Measurements from ENCODE around the gene HPS4. TPM values are rescaled to one million over a fixed set of nuclear protein-coding genes. Genes with fewer than 3 reads are reported as not detected.

The HPS4 gene
- total RNA-seq, 1 experiment from 2014 or later, result 48.1 TPM

GRCh38 chr22:26513838-26514237 is 30.3 kb upstream of the HPS4 start:
- no peak for TF ChIP-seq ZNF232 (CRISPR knock-in tag; IDR thresholded peaks at IDR 0.05)
- no peak for TF ChIP-seq CREB1 (CRISPR knock-in tag; IDR thresholded peaks at IDR 0.05)
- TF ChIP-seq, protein P1, sequence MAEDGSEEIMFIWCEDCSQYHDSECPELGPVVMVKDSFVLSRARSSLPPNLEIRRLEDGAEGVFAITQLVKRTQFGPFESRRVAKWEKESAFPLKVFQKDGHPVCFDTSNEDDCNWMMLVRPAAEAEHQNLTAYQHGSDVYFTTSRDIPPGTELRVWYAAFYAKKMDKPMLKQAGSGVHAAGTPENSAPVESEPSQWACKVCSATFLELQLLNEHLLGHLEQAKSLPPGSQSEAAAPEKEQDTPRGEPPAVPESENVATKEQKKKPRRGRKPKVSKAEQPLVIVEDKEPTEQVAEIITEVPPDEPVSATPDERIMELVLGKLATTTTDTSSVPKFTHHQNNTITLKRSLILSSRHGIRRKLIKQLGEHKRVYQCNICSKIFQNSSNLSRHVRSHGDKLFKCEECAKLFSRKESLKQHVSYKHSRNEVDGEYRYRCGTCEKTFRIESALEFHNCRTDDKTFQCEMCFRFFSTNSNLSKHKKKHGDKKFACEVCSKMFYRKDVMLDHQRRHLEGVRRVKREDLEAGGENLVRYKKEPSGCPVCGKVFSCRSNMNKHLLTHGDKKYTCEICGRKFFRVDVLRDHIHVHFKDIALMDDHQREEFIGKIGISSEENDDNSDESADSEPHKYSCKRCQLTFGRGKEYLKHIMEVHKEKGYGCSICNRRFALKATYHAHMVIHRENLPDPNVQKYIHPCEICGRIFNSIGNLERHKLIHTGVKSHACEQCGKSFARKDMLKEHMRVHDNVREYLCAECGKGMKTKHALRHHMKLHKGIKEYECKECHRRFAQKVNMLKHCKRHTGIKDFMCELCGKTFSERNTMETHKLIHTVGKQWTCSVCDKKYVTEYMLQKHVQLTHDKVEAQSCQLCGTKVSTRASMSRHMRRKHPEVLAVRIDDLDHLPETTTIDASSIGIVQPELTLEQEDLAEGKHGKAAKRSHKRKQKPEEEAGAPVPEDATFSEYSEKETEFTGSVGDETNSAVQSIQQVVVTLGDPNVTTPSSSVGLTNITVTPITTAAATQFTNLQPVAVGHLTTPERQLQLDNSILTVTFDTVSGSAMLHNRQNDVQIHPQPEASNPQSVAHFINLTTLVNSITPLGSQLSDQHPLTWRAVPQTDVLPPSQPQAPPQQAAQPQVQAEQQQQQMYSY (CRISPR knock-in tag; IDR thresholded peaks at IDR 0.05), result no peak
- no peak for TF ChIP-seq ZNF263 (CRISPR knock-in tag; IDR thresholded peaks at IDR 0.05; ENCODE audit: low read depth)
- TF ChIP-seq ZNF416 (CRISPR knock-in tag; IDR thresholded peaks at IDR 0.05), result no peak
- TF ChIP-seq, protein P2, sequence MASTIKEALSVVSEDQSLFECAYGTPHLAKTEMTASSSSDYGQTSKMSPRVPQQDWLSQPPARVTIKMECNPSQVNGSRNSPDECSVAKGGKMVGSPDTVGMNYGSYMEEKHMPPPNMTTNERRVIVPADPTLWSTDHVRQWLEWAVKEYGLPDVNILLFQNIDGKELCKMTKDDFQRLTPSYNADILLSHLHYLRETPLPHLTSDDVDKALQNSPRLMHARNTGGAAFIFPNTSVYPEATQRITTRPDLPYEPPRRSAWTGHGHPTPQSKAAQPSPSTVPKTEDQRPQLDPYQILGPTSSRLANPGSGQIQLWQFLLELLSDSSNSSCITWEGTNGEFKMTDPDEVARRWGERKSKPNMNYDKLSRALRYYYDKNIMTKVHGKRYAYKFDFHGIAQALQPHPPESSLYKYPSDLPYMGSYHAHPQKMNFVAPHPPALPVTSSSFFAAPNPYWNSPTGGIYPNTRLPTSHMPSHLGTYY (CRISPR knock-in tag; IDR thresholded peaks at IDR 0.05), result no peak
- no peak for TF ChIP-seq ZNF425 (CRISPR knock-in tag; conservative IDR thresholded peaks at IDR 0.05)
- TF ChIP-seq ELF4 (CRISPR knock-in tag; IDR thresholded peaks at IDR 0.05; ENCODE audit: low read depth), result no peak
- no peak for TF ChIP-seq ZBTB21 (CRISPR knock-in tag; IDR thresholded peaks at IDR 0.05; ENCODE audit: borderline replicate concordance)
- Mint-ChIP-seq H3K9me3 (no peaks in the 10 kb centered on the region), H3K36me3 (peaks cover 20% of the 10 kb centered on the region), H3K27me3 (ENCODE audit: low read depth) (no peaks in the 10 kb centered on the region), H3K4me3 (peak overlapping the region; percentile 99), H3K27ac (no peak overlapping the region), H3K4me1 (peaks cover 21% of the 10 kb centered on the region)
- DNase-seq (ENCODE audit: low spot score) (no peak), ATAC-seq (no peak)
- POLR2A ChIA-PET, result no interaction called here
- CTCF ChIA-PET, result no interaction called here

- ATAC-seq, result peak; percentile 95
- Mint-ChIP-seq H3K9me3 (no peaks in the 10 kb centered on the region), H3K4me3 (peak within 1 kb of the TSS; percentile 99), H3K27me3 (ENCODE audit: low read depth) (no peaks in the 10 kb centered on the region), H3K4me1 (peaks cover 21% of the 10 kb centered on the region), H3K36me3 (peaks cover 27% of the 10 kb centered on the region), H3K27ac (peak within 1 kb of the TSS; percentile 98)
- POLR2A ChIA-PET, result interaction anchor here (0.6 to 1.1 kb wide), 3 partner anchors 9 to 1317 kb away, joined by 3 to 4 read pairs (median 3); no protein-coding TSS in a partner anchor
- CTCF ChIA-PET, result interaction anchor here (0.6 to 1.3 kb wide), 6 partner anchors 10 to 157 kb away, joined by 3 to 15 read pairs (median 4); partner anchors contain the start of genes HPS4 and MIAT
- peak; percentile 97 for DNase-seq (ENCODE audit: low spot score)
- TF ChIP-seq, protein P3, sequence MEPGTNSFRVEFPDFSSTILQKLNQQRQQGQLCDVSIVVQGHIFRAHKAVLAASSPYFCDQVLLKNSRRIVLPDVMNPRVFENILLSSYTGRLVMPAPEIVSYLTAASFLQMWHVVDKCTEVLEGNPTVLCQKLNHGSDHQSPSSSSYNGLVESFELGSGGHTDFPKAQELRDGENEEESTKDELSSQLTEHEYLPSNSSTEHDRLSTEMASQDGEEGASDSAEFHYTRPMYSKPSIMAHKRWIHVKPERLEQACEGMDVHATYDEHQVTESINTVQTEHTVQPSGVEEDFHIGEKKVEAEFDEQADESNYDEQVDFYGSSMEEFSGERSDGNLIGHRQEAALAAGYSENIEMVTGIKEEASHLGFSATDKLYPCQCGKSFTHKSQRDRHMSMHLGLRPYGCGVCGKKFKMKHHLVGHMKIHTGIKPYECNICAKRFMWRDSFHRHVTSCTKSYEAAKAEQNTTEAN (CRISPR knock-in tag; IDR thresholded peaks at IDR 0.05), result no peak
- TF ChIP-seq, protein P4, sequence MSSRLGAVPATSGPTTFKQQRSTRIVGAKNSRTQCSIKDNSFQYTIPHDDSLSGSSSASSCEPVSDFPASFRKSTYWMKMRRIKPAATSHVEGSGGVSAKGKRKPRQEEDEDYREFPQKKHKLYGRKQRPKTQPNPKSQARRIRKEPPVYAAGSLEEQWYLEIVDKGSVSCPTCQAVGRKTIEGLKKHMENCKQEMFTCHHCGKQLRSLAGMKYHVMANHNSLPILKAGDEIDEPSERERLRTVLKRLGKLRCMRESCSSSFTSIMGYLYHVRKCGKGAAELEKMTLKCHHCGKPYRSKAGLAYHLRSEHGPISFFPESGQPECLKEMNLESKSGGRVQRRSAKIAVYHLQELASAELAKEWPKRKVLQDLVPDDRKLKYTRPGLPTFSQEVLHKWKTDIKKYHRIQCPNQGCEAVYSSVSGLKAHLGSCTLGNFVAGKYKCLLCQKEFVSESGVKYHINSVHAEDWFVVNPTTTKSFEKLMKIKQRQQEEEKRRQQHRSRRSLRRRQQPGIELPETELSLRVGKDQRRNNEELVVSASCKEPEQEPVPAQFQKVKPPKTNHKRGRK (CRISPR knock-in tag; IDR thresholded peaks at IDR 0.05; ENCODE audit: borderline replicate concordance), result no peak
- TF ChIP-seq NFYB (CRISPR knock-in tag; conservative IDR thresholded peaks at IDR 0.05; ENCODE audit: low read depth) (no peak), CBFB (CRISPR knock-in tag; IDR thresholded peaks at IDR 0.05; ENCODE audit: low read depth) (peak; percentile 84; the same call in 1 of the 2 replicates), NR3C1 (CRISPR knock-in tag; conservative IDR thresholded peaks at IDR 0.05; ENCODE audit: low read depth) (no peak), ZNF671 (CRISPR knock-in tag; IDR thresholded peaks at IDR 0.05) (no peak), SP1 (CRISPR knock-in tag; conservative IDR thresholded peaks at IDR 0.05) (peak; percentile 76), TCF7 (CRISPR knock-in tag; IDR thresholded peaks at IDR 0.05; ENCODE audit: low read depth) (no peak), RORB (CRISPR knock-in tag; IDR thresholded peaks at IDR 0.05) (no peak), IRF2 (CRISPR knock-in tag; IDR thresholded peaks at IDR 0.05; ENCODE audit: borderline replicate concordance, low read depth) (no peak), USF1 (CRISPR knock-in tag; IDR thresholded peaks at IDR 0.05) (0 out of 2 replicates have a peak, but pooled peaks have one; percentile 12), MYBL2 (CRISPR knock-in tag; IDR thresholded peaks at IDR 0.05) (no peak)
Measured at GRCh38 chr22:26512149-26512793, 28.7 kb upstream of the HPS4 start, which contains the start of gene TFIP11. TSS of gene TFIP11 (minus strand) at chr22:26512473. CDS start at chr22:26510272, 2,201 bp downstream.

Data from WTC11 (cell line).